Smooth muscle cell (in vitro differentiated cells): ENCODE results near the gene METTL6. TPM values are rescaled to one million over a fixed set of nuclear protein-coding genes. Genes with fewer than 3 reads are reported as not detected.

Experiments used
- DNase-seq: peaks from one replicate; lab custom pipeline; 2025; ENCODE audit not compliant: unreplicated experiment; lab: John Stamatoyannopoulos, UW
- H2AFZ ChIP-seq: fragments of 200-600 bp; sonication (generic); 2 replicates; pipeline ENCODE4 v1.6.0; 2016; ENCODE audit warnings: antibody characterized with exemption, low read depth, mild to moderate bottlenecking
- H3F3A ChIP-seq: fragments of 200-600 bp; sonication (generic); 2 replicates; pipeline ENCODE4 v1.6.0; 2017; ENCODE audit warnings: antibody characterized with exemption, low read depth
- H3K27ac ChIP-seq: fragments of 200-600 bp; sonication (generic); 2 replicates; pipeline ENCODE4 v1.5.1; 2016; ENCODE audit warnings: low read depth, mild to moderate bottlenecking
- H3K27me3 ChIP-seq: fragments of 200-600 bp; sonication (generic); 2 replicates; pipeline ENCODE4 v1.6.1; 2016; ENCODE audit warnings: low read depth, mild to moderate bottlenecking
- H3K36me3 ChIP-seq: fragments of 200-600 bp; sonication (generic); 2 replicates; pipeline ENCODE4 v1.5.1; 2016; ENCODE audit warnings: low read depth
- H3K4me1 ChIP-seq: fragments of 200-600 bp; sonication (generic); 2 replicates; pipeline ENCODE4 v1.5.1; 2016; ENCODE audit warnings: low read depth
- H3K4me2 ChIP-seq: fragments of 200-600 bp; sonication (generic); 2 replicates; pipeline ENCODE4 v1.6.0; 2016; ENCODE audit warnings: mild to moderate bottlenecking
- H3K4me3 ChIP-seq: fragments of 200-600 bp; sonication (generic); 2 replicates; pipeline ENCODE4 v1.5.1; 2016; ENCODE audit warnings: mild to moderate bottlenecking
- H3K79me2 ChIP-seq: fragments of 200-600 bp; sonication (generic); 2 replicates; pipeline ENCODE4 v1.6.0; 2016; ENCODE audit warnings: low read depth, mild to moderate bottlenecking
- H3K9ac ChIP-seq: fragments of 200-600 bp; sonication (generic); 2 replicates; pipeline ENCODE4 v1.6.0; 2016; ENCODE audit warnings: low read depth
- H3K9me3 ChIP-seq: fragments of 200-600 bp; sonication (generic); replicated peaks from 2 replicates; pipeline ENCODE4 v1.5.1; 2016; ENCODE audit warnings: low read depth
- H4K20me1 ChIP-seq: fragments of 200-600 bp; sonication (generic); 2 replicates; pipeline ENCODE4 v1.6.0; 2016; ENCODE audit warnings: low read depth
- CTCF ChIP-seq: fragments of 200-600 bp; sonication (generic); IDR thresholded peaks from 2 replicates; pipeline ENCODE4 v1.5.1; 2017; ENCODE audit warnings: borderline replicate concordance, mild to moderate bottlenecking, antibody characterized with exemption; ENCODE audit not compliant: insufficient read depth, poor library complexity, severe bottlenecking
- WGBS: methylation state at CpG from one replicate; pipeline ENCODE4 v1.1.7; 2016; ENCODE audit warnings: low lambda C conversion rate; 5-methylcytosine and 5-hydroxymethylcytosine counted together
- polyA plus RNA-seq: library from polyadenylated mRNA; unstranded; fragments of >200 nt; fragmentation: Nextera tagmentation; extraction: Ambion mirVana; gene quantifications from 2 replicates; pipeline ENCODE4 v1.2.1, GENCODE V29; 2016
- total RNA-seq: library from RNA; depleted of rRNA; stranded (reverse); fragments of >200 nt; gene quantifications from 2 replicates; pipeline ENCODE4 v1.2.3, GENCODE V29; 2014

Gene METTL6
- total and polyA plus RNA-seq, 2 experiments from 2014 or later: 16.0 to 37.3 TPM

GRCh38 chr3:15455756-15456155 is 28.4 kb upstream of the METTL6 start:
- Histone ChIP-seq H3K27me3 (no peaks in the 10 kb centered on the region), H3F3A (no peaks in the 10 kb centered on the region), H3K9me3 (no peaks in the 10 kb centered on the region), H3K4me1 (no peaks in the 10 kb centered on the region), H3K4me3 (no peak overlapping the region), H3K36me3 (no peaks in the 10 kb centered on the region), H3K9ac (no peak overlapping the region), H3K4me2 (no peak overlapping the region), H3K79me2 (no peaks in the 10 kb centered on the region), H2AFZ (no peak overlapping the region), H3K27ac (no peak overlapping the region), H4K20me1 (no peaks in the 10 kb centered on the region)
- WGBS: 87% methylated on average over 7 of the region's 7 CpGs
- DNase-seq: no peak
- no peak for TF ChIP-seq CTCF

- no peaks in the 10 kb centered on the region for H3K9me3 ChIP-seq
- H3K4me1 ChIP-seq: no peaks in the 10 kb centered on the region
- no peak for TF ChIP-seq CTCF
- no peak overlapping the region for H3K9ac ChIP-seq
- H3K27me3 ChIP-seq: no peaks in the 10 kb centered on the region
- no peak for DNase-seq
- no peaks in the 10 kb centered on the region for H3F3A ChIP-seq
- H3K4me2 ChIP-seq: no peak overlapping the region
- H3K36me3 ChIP-seq: no peaks in the 10 kb centered on the region
- H3K27ac ChIP-seq: no peak overlapping the region
- no peaks in the 10 kb centered on the region for H3K79me2 ChIP-seq
- H4K20me1 ChIP-seq: no peaks in the 10 kb centered on the region
- no peak overlapping the region for H3K4me3 ChIP-seq
- H2AFZ ChIP-seq: no peak overlapping the region
Observed at GRCh38 chr3:15454965-15455364, 27.6 kb upstream of the METTL6 start.

- Histone ChIP-seq H3K9ac (no peak overlapping the region), H3K27me3 (no peaks in the 10 kb centered on the region), H3K27ac (no peak overlapping the region), H3K4me2 (no peak overlapping the region), H2AFZ (no peak overlapping the region), H3K9me3 (no peaks in the 10 kb centered on the region), H3K4me3 (no peak overlapping the region), H4K20me1 (no peaks in the 10 kb centered on the region), H3K36me3 (no peaks in the 10 kb centered on the region), H3F3A (no peaks in the 10 kb centered on the region), H3K79me2 (no peaks in the 10 kb centered on the region), H3K4me1 (no peaks in the 10 kb centered on the region)
- no peak for DNase-seq
- TF ChIP-seq CTCF: no peak
- WGBS: 82% methylated on average over 9 of the region's 9 CpGs
Observed at GRCh38 chr3:15453991-15454625, 26.8 kb upstream of the METTL6 start.

- H3K79me2 ChIP-seq: no peaks in the 10 kb centered on the region
- H3K4me1 ChIP-seq: no peaks in the 10 kb centered on the region
- no peaks in the 10 kb centered on the region for H3K36me3 ChIP-seq
- no peak overlapping the region for H3K4me2 ChIP-seq
- H3K9ac ChIP-seq: no peak overlapping the region
- no peak for TF ChIP-seq CTCF
- 89% methylated on average over 8 of the region's 8 CpGs for WGBS
- H3K27ac ChIP-seq: no peak overlapping the region
- H3K27me3 ChIP-seq: no peaks in the 10 kb centered on the region
- H3F3A ChIP-seq: no peaks in the 10 kb centered on the region
- no peak overlapping the region for H3K4me3 ChIP-seq
- no peak for DNase-seq
- no peak overlapping the region for H2AFZ ChIP-seq
- H3K9me3 ChIP-seq: no peaks in the 10 kb centered on the region
- no peaks in the 10 kb centered on the region for H4K20me1 ChIP-seq
Observed at GRCh38 chr3:15453501-15453900, 26.2 kb upstream of the METTL6 start.
